Measurements from ENCODE around the gene STING1.
"Not testable (repeated sequence)": the region's sequence is repeated elsewhere in the genome, so short reads cannot be mapped to it uniquely, and the experiment has no call there.

The STING1 gene

DNA sequence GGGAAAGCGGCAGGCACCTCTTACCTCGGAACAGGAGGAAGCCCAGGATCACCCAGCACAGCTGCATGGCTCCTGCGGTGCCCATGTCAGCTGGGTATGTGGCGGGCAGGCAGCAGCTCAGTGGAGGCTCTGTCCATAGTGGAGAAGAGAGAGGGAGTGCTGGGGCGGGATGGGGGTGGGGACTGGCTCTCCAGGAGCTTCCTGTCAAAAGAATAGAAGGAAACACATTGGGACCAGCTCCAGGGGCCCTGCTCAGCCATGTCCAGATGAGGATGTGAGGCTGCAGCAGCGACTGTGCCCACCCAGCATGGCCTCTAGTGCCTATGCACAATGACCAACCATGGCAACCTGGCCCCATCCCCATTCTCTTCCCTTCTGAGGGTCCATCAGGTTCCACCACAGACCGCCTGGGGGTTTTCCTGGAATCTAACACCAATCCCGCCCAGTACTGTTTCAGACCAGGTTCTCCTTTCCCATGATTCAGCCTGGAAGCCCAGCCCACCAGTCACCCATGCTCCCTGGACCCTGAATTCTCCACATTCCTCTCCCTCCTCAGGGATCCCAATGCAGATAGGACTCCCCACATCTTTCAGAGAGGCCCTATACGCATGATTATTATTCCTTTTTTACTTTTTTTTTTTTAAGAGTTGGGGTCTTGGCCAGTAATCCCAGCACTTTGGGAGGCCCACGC lies 19.8 kb downstream of the STING1 start, which contains the start of gene ECSCR:
ECSCR (minus strand) TSS at position 158 of the 691 bp plus-strand sequence; CDS start at position 85, 73 bp downstream.
- DNase-seq (ENCODE audit: low spot score), result no peak

DNA sequence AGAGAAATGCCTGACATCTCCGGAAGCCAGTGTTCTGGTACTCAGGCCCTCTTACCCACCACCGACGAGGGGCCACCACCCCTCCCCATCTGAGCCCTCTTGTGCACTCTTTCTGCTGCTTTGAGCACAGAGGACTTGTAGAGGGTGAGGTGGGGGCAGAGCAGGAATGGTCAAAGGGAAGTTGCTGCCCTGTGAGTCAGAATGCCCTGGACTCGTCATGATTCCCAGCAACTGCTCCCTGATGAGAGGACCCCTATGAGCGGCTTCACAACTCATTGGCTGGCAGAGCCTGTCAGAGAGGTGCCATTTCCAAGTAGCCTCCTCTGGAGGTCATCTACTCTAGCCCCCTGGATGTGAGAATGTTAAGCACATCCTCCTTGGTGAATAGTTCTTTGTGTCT lies 20.9 kb downstream of the STING1 start:
- no peak for DNase-seq (ENCODE audit: low spot score)

DNA sequence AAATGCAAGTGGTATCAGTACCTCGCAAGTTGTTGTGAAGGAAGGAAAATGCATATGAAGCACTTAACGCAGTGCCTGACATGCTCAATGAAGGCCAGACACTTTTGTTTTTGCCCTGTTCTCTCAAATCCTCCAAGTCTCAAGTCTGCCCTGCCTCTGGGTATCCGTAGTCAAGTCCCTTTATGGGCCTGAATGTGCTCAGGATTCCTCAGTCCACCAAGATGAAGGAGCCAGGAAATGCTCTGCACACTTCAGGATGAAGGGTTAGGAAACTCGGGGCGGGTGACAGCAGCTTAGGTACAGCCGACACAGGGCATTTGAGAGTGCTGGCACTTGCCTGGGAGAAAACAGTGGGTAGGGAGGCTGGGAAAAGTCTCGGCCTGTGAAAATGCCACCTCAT lies 21.4 kb downstream of the STING1 start:
- DNase-seq (ENCODE audit: low spot score), result no peak

DNA sequence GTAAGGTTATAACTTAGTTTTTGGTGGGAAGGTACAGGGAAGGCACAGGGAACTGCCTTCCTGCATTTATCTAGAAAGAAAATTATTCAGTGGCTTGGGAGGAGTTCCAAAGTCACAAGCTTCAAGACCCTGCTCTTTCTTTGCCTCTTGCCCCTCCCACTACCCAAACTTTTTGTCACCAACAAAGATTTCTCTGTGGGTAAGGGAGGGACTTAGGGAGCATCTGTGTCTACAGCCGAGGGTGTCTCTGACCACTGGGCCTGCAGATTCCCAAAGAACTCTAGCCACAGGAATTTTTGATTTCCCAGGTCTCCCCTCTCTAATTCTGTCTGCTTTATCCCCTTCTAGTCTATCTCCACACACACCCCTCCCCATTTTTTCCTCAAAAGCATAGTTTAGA lies 22.1 kb downstream of the STING1 start:
- DNase-seq (ENCODE audit: low spot score), result no peak

DNA sequence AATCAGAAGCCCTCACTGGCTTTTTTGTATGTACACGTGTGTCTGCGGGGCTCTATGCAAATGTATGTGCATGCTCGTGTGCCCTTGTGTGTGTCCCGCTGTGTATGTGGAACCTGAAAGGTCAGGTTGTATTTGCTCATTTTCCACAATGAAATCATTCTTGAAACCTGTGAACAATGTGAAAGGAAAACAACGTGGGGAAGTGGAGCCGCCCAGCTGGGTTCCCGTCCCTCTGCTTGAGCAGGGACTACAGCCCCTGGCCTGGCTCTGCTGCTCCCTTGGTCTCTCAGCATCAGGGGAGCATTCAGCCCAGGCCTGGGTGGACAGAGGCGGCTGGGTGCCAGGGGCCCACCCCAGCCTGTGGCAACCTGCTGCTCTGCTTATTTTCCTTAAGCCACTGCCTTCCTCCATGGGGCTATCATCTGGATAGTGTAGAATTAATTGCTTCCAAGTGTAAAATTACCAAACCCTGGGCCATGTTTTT lies 23.1 kb downstream of the STING1 start:
- no peak for DNase-seq (ENCODE audit: low spot score)

DNA sequence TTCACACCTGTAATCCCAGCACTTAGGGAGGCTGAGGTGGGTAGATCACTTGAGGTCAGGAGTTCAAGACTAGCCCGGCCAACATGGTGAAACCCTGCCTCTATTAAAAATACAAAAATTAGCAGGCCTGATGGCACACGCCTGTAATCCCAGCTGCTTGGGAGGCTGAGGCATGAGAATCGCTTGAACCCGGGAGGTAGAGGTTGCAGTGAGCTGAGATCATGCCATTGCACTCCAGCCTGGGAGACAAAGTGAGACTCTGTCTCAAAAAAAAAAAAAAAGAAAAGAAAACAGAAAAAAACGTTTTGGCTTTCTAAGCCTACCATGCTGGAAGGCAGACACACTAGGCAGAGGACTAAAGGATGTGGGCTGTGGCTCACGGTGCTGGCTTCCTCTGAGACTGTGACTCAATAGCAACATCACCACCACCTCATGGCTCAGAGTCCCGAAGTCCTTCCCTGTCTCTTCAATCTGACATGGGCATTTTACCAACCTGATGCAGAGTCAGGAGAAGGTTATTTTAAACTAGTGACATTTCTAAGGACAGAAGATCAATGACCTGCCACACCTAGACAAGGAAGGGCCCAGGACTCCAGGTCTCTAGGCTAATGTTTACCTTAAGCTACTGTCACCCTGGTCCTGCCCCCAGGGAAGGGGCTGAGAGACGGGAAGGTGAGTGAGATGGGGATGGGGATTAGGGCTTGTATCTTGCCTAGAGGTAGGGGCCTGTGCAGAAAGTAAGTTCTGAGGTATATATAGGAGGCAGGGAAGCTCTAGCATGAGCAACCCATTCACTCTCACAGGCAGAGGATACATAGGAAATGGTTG lies 23.8 kb downstream of the STING1 start:
- no peak for DNase-seq (ENCODE audit: low spot score)

DNA sequence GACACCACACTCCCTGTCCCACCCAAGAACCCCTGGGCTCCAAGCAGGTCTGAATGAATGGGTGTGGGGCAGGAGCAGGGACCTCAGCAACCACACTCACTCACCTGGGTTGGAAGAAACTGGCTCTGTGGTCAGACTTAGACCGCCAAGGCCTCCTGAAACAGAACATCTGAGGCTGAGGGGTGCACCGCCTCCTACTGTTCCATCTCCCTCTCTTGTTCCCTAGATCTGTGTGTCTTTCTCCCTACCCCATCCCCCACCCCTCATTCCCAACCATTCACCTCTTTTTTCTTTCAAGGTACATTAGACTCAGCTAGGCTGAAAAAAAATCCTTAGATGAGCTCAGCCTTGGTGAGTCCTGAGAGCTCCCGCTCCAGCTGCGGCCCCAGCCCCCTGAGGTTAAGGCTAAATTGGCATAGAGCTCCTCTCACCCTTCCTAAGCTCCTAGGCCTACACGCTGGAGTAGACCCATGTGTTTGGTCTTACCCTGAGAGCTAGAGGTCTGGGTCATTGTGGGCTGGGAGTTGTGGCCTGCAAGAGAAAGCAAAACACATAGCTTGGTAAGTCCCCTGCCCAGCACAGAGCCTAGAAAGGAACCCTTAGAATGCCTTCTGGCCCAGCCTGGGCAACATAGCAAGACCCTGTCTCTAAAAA lies 24.8 kb downstream of the STING1 start:
- DNase-seq (ENCODE audit: low spot score), result no peak

DNA sequence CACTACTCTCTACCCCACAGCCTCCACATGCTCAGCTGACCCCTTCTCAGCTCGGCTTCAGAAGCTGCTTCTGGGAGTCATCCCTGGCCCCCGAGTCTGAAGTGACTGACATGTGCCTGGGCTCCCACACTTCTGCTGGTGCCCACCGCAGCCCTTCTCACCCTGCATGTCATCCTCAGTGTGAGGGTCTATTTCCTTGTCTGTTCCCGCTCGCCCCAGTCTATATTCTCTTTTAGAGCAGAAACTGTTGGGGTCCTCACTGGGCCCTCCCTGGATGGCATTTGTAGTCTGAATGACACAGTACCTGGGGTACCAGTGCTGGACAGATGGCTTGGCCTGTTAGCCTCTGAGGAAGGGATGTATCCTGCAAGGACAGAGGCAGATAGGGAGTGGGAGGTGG lies 25.3 kb downstream of the STING1 start:
- DNase-seq (ENCODE audit: low spot score), result no peak

DNA sequence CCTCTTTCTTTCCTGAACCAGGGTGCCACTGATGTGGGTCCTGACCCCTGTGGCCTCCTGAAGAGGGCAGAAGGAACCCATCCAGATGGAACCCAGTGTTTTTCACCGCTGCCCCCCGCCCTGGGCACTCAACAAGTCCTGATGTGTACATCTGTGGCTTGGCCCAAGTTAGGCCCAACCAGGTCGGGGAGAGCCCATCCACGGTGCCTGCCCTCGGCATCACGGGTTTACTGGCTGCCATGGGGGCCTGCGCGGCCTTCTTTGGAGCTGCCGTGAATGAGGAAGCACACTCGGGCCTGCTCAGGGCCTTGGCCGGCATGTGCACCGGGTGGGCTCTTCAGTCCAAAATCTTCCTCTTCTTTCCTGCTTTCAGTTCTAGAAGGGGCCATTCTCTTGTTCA lies 25.8 kb downstream of the STING1 start:
- DNase-seq (ENCODE audit: low spot score), result no peak

DNA sequence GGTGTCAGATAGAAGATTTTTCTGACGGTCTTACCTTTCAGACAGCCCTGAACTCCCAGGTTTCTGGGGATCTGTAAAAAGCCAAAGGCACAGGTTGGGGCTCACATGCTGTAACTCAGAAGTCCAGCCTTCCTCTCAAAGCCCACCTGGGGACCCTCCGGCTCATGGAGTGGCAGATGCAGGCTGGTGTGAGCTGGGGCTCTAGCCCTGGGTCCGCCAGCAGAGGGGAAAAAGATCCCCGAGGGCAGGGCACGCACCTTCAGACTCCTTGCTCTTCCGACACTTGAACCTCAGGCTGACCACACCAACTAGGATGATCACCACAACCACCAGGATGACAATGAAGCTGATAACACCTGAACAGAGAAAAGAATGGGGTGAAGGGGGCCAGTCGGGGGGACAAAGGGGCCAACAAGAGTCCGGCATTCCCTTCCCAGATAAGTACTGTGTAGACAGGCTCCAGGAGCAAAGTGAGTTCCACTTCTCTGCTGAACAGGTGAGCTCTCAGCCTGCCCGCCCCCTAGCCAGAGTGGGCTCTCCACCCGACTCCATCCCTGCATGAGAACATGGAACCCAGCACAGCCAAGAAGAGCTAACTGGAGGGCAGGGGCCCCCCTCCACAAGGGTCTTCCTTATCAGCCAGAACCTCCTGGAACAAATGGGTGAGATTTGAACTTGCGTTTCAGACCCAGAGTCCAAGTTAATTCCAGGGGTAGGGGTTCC lies 27.8 kb downstream of the STING1 start:
- no peak for DNase-seq (ENCODE audit: low spot score)

DNA sequence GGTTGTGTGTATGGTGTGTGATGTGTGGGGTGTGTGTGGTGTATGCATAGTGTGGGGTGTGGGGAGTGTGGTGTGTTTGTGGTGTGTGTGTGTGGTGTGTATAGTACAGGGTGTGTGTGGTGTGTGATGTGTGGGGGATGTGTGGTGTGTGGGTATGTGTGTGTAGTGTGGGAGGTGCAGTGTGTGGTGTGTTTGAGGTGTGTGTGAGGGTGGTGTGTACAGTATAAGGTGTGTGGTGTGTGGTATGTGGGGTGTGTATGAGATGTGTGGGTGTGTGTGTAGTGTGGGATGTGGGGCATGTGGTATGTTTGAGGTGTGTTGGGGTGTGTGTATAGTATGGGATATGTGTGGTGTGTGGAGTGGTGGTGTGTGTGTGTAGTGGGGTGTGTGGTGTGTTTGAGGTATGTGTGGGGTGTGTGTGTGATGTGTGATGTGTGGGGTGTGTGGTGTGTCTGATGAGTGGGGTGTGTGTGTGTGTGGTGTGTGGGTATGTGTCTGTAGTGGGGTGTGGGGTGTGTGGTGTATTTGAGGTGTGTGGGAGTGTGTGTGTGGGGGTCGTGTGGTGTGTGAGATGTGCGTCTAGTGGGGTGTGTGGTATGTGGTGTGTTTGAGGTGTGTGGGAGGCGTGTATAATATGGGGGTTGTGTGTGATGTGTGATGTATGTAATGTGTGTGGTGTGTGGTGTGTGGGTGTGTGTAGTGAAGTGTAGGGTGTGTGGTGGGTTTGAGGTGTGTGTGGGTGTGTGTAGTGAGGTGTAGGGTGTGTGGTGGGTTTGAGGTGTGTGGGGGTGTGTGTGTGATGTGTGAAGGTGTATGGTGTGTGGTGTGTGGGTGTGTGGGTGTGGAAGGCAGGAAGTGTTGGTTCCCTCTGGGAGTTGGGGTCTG lies 28.6 kb downstream of the STING1 start:
- no peak for DNase-seq (ENCODE audit: low spot score)

DNA sequence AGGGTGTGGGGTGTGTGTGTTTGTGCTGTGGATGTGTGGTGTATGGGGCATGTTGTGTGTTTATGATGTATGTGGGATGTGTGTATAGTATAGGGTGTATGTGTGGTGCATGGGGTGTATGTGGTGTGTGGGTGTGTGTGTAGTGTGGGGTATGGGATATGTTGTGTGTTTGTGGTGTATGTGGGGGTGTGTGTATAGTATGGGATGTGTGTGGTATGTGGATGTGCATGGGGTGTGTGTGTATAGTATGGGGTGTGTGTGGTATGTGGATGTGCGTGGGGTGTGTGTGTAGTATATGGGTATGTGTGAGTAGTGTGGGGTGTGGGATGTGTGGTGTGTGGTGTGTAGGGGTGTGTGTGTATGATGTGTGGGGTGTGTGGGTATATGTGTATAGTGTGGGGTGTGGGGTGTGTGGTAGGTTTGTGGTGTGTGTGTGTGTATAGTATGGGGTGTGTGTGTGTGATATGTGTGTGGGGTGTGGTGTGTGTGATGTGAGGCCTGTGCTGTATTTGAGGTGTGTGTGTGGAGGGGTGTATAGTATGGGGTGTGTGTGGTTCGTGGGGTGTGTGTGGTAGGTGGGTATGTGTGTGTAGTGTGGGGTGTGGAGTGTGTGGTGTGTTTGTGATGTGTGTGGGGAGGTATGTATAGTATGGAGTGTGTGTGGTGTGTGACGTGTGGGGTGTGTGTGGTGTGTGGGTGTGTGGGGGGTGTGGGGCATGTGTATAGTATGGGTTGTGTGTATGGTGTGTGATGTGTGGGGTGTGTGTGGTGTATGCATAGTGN lies 30.5 kb downstream of the STING1 start:
- no peak for DNase-seq (ENCODE audit: low spot score)

DNA sequence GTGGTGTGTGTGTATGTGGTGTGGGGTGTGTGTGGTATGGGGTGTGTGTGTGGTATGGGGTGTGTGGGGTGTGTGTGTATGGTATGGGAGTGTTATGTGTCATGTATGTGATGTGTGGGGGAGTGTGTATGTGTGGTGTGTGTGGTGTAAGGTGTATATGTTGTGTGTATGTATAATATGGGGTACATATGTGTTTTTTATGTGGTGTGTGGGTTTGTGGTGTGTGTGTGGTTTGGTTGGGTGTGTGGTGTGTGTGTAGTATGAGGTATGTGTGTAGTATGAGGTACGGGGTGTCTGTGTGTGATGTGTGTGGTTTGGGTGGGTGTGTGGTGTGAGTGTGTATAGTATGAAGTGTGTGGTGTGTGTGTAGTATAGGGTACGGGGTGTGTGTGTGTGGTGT lies 31.4 kb downstream of the STING1 start:
- no peak for DNase-seq (ENCODE audit: low spot score)

DNA sequence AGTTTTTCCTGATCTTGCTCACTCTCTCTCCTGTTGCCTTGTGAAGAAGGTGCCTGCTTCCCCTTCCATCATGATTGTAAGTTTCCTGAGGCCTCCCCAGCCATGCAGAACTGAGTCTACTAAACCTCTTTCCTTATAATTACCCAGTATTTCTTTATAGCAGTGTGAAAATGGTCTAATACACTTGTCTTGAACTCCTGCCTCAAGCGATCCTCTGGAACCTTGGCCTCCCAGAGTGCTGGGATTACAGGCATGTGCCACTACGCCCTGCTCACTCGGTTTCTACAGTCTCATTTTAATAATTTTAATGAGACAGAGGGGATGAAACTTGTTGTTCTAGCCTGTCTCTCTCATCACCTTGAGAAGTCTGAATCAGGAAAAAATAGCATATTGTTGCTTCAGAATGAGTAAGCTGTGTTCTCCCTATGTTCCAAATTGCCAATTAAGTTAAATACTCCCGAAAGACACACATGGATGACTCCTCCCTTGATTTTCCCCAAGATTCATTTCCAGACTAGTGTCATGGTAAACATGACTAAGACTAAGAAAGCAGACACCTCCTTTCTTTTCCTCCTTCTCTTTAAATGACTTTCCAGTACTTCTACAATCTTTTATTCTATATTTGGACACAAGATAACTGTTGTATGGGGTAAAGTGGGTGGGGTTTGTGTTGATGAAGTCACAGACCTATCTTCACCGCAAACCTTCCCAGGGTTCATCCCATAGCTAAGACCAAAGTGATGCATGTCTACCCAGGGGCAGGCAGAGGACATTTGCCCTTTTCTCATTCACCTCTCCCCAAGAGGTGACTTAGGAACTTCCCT lies 35.4 kb downstream of the STING1 start:
- no peak for DNase-seq (ENCODE audit: low spot score)

DNA sequence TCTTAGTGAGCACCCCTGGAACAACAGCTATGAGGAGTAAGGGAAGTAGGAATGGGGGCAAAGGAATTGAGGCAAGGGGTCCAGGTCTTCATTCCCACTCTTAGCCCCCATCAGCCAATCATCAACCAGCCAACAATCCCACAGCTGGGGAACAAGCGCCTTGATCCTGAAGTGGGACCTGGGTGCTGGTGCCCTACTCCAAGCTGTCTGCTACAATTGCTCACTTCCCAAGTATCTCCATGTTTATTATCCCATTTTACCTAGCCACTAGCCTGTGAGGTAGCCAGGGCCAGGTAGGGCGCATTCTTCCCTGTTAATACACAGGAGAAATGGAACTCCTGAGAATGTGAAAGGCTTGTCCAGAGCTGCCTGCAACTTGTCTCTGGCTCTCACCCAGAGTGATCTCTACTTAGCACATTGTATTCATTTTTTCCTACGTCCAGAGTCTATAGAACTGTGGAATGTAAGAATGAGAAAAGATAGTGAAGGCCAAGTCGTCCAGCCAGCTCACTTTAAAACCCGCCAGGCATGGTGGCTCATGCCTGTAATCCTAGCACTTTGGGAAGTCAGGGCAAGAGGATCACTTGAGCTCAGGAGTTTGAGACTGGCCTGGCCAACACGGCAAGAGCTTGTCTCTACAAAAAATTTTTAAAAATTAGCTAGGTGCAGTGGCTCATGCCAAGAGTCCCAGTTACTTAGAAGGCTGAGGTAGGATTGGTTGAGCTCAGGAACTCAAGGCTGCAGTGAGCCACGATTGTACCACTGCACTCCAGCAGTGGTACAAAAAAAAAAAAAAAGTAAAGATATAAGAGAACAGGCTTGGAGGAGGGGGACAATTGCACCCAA lies 37.0 kb downstream of the STING1 start:
- no peak for DNase-seq (ENCODE audit: low spot score)

DNA sequence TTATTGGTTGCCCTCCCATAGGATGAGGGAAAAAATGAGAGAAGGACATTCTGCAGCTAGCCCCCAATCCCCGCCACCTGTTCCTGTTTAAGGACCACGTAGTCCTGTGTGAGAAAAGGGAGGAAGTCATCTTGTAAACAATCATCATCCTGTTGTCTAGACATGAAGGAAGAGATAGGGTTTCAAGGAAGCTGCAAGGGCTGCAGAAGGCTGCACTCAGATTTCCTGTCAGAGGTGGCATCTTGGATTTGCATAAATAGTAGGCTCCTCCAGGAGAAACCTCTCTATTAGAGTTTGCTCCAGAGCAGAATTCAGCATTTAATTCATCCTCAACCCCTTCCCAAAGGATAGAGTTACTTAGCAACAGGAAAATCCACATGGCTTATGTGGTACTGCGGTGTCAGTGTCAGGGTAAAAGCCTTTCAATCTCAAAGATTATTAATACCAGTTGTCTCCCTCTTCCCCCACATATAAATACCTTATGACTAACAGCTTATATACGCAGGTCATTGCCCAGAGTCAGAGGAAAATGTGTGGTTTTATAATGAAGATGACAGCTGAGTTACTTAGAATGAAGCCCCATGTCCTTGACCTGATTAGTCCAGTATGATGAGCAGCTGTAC lies 38.6 kb downstream of the STING1 start:
- no peak for DNase-seq (ENCODE audit: low spot score)

DNA sequence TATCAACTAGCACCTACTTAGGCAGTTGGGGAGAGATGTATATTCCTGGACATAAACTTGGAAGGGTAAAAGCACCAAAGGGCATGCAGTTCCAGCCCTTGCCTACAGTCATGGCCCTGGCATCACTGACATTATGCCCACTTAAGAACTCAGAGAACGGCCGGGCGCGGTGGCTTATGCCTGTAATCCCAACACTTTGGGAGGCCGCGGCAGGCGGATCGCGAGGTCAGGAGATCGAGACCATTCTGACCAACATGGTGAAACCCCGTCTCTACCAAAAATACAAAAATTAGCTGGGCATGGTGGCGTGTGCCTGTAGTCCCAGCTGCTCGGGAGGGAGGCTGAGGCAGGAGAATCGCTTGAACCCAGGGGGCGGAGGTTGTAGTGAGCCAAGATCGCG lies 42.1 kb downstream of the STING1 start:
- not testable (repeated sequence) for DNase-seq (ENCODE audit: low spot score)
